ENCODE results near the gene STX1A.

The STX1A gene

DNA sequence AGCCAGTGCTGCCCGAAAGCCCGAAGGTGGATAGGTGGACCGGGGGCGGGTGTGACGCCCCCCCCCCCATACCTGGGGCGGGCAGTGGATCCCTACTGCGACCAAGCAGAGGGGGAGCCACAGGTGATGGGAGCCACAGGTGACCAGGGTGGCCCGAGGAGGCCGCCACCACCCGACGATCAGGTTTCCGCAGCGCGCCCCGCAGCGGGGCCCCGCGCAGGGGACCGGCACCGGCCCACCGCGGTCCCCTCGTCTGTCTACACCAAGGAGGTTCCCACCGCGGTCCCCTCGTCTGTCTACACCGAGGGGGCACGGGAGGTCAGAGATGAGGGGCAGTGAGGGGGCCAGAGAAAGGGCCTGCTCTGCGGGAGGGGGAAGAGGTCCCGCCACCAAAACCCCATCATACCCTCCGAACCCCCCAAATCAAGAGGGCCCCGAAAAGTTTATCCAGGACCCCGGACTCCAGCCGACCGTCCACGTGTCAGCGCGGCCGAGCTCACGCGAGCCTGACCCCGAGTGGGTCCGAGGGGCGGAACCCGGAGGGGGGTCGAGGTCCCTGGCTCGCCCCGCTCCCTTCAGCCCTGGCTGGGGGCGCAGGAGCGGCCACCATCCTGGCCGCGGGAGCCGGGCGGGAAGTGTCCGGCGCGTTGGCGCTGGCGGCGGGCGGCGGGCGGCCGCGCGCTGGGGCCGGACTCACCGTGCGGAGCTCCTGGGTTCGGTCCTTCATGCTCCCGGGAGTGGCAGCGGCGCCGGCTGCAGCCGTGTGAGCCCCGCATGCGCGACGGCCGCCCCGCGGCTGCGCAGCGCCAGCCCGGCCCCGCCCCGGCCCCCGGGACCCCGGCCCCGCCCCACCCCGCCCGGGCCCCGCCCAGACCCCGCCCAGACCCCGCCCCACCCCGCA lies at the start of gene STX1A:
Gene STX1A, minus strand, starts transcription at position 765 of the 901 bp plus-strand sequence. Its CDS starts 38 bp downstream, at position 727.
- peaks cover 0 to 3% of the 10 kb centered on the region in 2 donors for H3K27me3 ChIP-seq (ENCODE audit: control insufficient read depth in 1 of 2, insufficient read depth in 2 of 2, low read length in 2 of 2)
- H3K9me3 ChIP-seq (ENCODE audit: control insufficient read depth in 1 of 2, low read length in 2 of 2) = no peaks in the 10 kb centered on the region
- peaks cover 22 to 35% of the 10 kb centered on the region in 2 donors for H3K4me1 ChIP-seq (ENCODE audit: control insufficient read depth in 1 of 2, insufficient read depth in 2 of 2, low read length in 2 of 2)
- no peak within 1 kb of the TSS for H3K27ac ChIP-seq (ENCODE audit: low read depth, low read length)
- no peaks in the 10 kb centered on the region for H3K36me3 ChIP-seq (ENCODE audit: control insufficient read depth in 1 of 2, insufficient read depth in 2 of 2, low read length in 2 of 2)
- peak within 1 kb of the TSS; percentile 70 to 79 for H3K4me3 ChIP-seq (ENCODE audit: low read depth in 1 of 2, low read length in 2 of 2)
- H3K9ac ChIP-seq (ENCODE audit: low read depth in 1 of 2, low read length in 2 of 2) = peak within 1 kb of the TSS; percentile 54 to 61

DNA sequence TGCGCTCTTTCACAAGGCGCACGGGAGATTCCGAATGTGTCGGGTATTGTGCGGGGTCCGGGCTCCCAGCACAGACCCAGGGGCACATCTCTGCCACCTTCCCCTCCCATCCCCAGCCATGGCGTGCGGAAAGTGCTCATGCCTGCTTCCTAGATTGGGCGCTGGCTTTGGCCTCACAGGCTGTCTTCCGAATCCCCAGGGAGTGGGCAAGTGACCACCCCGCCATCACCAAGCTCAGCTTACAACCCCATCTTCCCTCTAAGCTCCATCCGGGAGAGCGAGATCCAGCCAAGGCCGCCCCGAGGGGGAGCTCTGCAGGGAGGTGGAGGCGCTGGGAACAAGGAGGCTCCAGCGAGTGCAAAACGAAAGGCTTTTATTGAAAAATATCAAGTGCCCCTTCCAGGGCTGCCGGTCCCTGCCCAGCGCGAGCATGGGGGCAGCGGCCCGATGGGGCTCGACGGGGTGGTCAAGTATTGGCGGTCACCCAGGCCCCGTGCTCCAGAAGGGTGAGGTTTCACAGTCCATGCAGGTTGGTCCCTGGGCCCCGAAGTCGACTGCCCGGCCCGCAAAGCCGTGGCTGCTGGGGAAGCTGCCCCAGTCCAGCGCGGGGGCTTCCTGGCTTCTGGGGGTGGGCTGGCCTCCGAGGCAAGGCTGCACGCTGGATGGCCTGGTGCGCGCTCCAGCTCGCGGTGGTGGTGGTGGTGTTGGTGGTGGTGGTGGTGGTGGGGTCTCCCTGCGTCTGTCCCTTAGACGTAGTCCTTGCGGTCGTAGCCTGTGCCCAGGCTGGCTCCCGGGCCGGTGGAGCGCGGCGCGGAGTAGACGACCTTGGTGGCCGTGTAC lies 49.4 kb upstream of the STX1A start:
- peaks cover 12 to 14% of the 10 kb centered on the region in 2 donors for H3K4me1 ChIP-seq (ENCODE audit: control insufficient read depth in 1 of 2, insufficient read depth in 2 of 2, low read length in 2 of 2)
- H3K9ac ChIP-seq (ENCODE audit: low read depth in 1 of 2, low read length in 2 of 2) = peak overlapping the region; percentile 95 to 98
- peak overlapping the region; percentile 96 for H3K27ac ChIP-seq (ENCODE audit: low read depth, low read length)
- peaks cover 4% of the 10 kb centered on the region in 2 donors for H3K27me3 ChIP-seq (ENCODE audit: control insufficient read depth in 1 of 2, insufficient read depth in 2 of 2, low read length in 2 of 2)
- H3K9me3 ChIP-seq (ENCODE audit: control insufficient read depth in 1 of 2, low read length in 2 of 2) = no peaks in the 10 kb centered on the region
- H3K36me3 ChIP-seq (ENCODE audit: control insufficient read depth in 1 of 2, insufficient read depth in 2 of 2, low read length in 2 of 2) = peaks cover 0 to 7% of the 10 kb centered on the region in 2 donors
- peak overlapping the region; percentile 88 to 91 for H3K4me3 ChIP-seq (ENCODE audit: low read depth in 1 of 2, low read length in 2 of 2)

DNA sequence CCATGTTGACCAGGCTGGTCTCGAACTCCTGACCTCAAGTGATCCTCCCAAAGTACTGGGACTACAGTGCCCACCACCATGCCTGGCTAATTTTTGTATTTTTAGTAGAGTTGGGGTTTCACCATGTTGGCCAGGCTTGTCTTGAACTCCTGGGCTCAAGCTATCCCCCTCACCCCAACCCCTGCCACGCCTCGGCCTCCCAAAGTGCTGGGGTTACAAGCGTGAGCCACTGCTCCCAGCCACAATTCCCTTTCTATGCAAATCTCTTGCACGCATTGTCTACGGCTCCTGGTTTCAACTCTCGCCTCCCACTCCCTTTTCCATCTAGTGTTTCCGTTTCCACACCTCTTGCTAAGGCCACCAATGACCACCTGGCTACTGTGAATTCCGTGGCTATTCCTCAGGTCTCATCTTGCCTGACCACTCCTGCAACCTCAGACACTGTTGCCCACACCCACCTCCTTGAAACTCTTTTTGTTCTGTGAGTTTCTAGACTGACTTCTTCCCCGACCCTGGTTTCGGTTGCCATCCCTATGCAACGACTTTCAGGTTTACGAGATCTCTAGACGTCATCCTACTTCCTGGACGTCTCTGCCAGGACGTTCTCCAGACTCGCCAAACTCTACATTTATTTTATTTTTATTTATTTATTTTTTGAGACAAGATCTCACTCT lies 47.2 kb upstream of the STX1A start:
- H3K36me3 ChIP-seq (ENCODE audit: control insufficient read depth in 1 of 2, insufficient read depth in 2 of 2, low read length in 2 of 2) = peaks cover 0 to 7% of the 10 kb centered on the region in 2 donors
- peaks cover 4% of the 10 kb centered on the region in 2 donors for H3K27me3 ChIP-seq (ENCODE audit: control insufficient read depth in 1 of 2, insufficient read depth in 2 of 2, low read length in 2 of 2)
- H3K4me3 ChIP-seq (ENCODE audit: low read depth in 1 of 2, low read length in 2 of 2) = no peak overlapping the region
- H3K9me3 ChIP-seq (ENCODE audit: control insufficient read depth in 1 of 2, low read length in 2 of 2) = no peaks in the 10 kb centered on the region
- peaks cover 0 to 10% of the 10 kb centered on the region in 2 donors for H3K4me1 ChIP-seq (ENCODE audit: control insufficient read depth in 1 of 2, insufficient read depth in 2 of 2, low read length in 2 of 2)
- H3K27ac ChIP-seq (ENCODE audit: low read depth, low read length) = no peak overlapping the region
- no peak overlapping the region for H3K9ac ChIP-seq (ENCODE audit: low read depth in 1 of 2, low read length in 2 of 2)

DNA sequence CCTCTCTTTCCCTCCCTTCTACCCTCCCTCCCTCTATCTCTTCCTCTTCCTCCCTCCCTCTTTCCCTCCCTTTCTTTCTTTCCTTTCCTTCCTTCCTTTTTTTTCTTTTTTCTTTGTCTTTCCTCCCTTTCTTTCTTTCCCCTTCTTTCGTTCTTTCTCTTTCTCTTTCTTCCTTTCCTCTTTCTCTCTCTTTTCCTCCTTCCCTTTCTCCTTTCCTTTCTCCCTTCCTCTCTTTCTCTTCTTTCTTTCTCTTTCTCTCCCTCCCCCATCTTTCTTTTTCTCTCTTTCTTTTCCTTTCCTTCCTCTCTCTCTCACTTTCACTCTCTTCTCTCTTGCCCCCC lies 43.2 kb upstream of the STX1A start:
- H3K9ac ChIP-seq (ENCODE audit: low read depth in 1 of 2, low read length in 2 of 2) = no peak overlapping the region
- H3K9me3 ChIP-seq (ENCODE audit: control insufficient read depth in 1 of 2, low read length in 2 of 2) = no peaks in the 10 kb centered on the region

DNA sequence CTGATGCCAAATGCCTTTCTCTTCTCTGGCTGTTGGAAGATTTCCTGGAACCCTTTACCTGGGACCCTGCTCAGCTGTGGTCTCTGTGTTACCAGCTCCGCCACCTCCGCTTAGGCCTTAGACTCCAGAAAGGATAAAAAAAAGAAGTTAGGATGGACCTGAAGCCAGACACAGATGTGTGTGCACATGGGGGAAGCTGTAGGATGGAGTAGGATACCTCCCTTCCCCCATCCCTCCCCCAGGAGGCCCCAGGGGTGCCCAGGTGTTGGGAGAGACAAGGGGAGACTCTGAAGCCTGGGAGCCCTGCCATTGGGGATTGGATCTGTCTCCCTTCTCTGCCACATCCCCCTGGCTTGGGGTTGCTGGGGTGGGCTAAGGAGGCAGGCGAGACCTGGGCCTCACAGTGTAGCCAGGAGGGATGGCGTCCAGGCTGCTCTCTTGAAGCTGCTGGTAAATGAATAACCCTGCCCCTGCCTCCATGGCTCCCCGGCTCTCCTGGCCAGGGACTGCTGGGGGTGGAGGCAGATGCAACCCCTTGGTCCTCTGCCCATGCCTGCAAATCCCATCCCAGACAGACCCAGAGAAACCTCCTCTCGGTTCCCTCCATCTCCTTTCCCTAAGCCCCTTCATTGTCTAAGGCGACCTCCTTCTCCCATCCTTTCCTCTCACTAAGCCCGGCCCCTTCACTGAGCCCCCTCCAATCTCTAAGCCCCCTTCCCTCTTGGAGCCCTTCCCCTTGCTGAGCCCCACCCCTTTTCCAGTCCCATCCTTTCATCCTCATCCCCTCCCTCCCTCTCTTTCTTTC lies 42.6 kb upstream of the STX1A start:
- Histone ChIP-seq H3K9ac (ENCODE audit: low read depth in 1 of 2, low read length in 2 of 2) (no peak overlapping the region), H3K27me3 (ENCODE audit: control insufficient read depth in 1 of 2, insufficient read depth in 2 of 2, low read length in 2 of 2) (no peaks in the 10 kb centered on the region), H3K4me1 (ENCODE audit: control insufficient read depth in 1 of 2, insufficient read depth in 2 of 2, low read length in 2 of 2) (peaks cover 10 to 12% of the 10 kb centered on the region in 2 donors), H3K36me3 (ENCODE audit: control insufficient read depth in 1 of 2, insufficient read depth in 2 of 2, low read length in 2 of 2) (no peaks in the 10 kb centered on the region), H3K27ac (ENCODE audit: low read depth, low read length) (no peak overlapping the region), H3K9me3 (ENCODE audit: control insufficient read depth in 1 of 2, low read length in 2 of 2) (no peaks in the 10 kb centered on the region), H3K4me3 (ENCODE audit: low read depth in 1 of 2, low read length in 2 of 2) (no peak overlapping the region)

More for the DNA sequence above, 43.2 kb upstream of the STX1A start:
- Histone ChIP-seq H3K4me3 (ENCODE audit: low read depth in 1 of 2, low read length in 2 of 2) (no peak overlapping the region), H3K4me1 (ENCODE audit: control insufficient read depth in 1 of 2, insufficient read depth in 2 of 2, low read length in 2 of 2) (peaks cover 7 to 12% of the 10 kb centered on the region in 2 donors), H3K36me3 (ENCODE audit: control insufficient read depth in 1 of 2, insufficient read depth in 2 of 2, low read length in 2 of 2) (no peaks in the 10 kb centered on the region), H3K27ac (ENCODE audit: low read depth, low read length) (no peak overlapping the region), H3K27me3 (ENCODE audit: control insufficient read depth in 1 of 2, insufficient read depth in 2 of 2, low read length in 2 of 2) (no peaks in the 10 kb centered on the region)

DNA sequence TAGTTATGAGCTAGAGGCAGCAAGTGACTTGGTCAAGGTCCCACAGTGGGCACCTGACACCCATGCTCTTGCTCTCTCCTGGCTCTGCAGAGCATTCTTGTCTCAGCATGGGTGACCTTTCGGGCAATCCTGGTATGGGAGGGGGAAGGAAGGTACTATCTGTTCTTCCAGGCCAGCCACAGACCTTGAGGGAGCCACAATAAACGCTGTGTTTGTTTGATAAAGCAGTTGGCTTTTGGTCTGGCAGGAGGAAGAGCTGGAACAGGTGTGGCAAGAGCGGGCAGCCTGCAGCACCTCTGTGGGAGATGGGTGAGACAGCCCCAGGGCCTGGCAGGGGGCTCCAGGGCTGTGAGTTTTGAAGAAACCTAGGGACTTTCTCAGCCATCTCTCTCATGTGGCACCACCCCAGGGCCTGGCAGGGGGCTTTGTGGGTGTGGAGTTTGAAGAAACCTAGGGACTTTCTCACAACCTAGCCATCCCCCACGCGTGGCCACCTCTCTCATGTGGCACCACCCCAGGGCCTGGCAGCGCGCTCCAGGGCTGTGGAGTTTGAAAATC lies 39.2 kb upstream of the STX1A start:
- Histone ChIP-seq H3K9ac (ENCODE audit: low read depth in 1 of 2, low read length in 2 of 2) (peak overlapping the region in 1 of 2 donors; percentile 51), H3K9me3 (ENCODE audit: control insufficient read depth in 1 of 2, low read length in 2 of 2) (no peaks in the 10 kb centered on the region), H3K4me1 (ENCODE audit: control insufficient read depth in 1 of 2, insufficient read depth in 2 of 2, low read length in 2 of 2) (peaks cover 12 to 14% of the 10 kb centered on the region in 2 donors), H3K27me3 (ENCODE audit: control insufficient read depth in 1 of 2, insufficient read depth in 2 of 2, low read length in 2 of 2) (no peaks in the 10 kb centered on the region), H3K4me3 (ENCODE audit: low read depth in 1 of 2, low read length in 2 of 2) (no peak overlapping the region), H3K27ac (ENCODE audit: low read depth, low read length) (peak overlapping the region; percentile 36), H3K36me3 (ENCODE audit: control insufficient read depth in 1 of 2, insufficient read depth in 2 of 2, low read length in 2 of 2) (no peaks in the 10 kb centered on the region)

DNA sequence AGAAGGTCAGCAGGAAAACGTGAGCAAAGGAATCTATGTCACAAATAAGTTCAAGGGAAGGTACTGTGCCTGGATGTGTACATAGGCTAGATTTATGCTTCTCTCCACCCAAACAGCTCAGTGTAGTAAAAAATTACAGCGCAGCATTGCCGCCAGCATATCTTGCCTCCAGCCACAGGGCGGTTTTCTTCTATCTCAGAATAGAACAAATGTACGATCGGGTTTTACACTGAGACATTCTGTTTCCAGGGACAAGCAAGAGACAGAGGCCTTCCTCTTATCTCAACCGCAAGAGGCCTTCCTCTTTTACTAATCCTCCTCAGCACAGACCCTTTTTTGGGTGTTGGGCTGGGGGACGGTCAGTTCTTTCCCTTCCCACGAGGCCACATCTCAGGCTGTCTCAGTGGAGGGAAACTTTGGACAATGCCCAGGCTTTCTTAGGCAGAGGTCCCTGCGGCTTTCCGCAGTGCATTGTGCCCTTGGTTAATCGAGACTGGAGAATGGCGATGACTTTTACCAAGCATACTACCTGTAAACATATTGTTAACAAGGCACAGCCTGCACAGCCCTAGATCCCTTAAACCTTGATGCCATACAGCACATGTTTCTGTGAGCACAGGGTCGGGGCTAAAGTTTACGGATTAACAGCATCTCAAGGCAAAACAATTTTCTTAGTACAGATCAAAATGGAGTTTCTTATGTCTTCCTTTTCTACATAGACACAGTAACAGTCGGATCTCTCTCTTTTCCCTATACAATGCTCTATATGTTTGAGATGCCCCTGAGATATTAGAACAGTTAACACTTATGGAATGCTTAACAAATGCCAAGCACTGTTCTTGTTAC lies 30.7 kb upstream of the STX1A start:
- H3K27me3 ChIP-seq (ENCODE audit: control insufficient read depth in 1 of 2, insufficient read depth in 2 of 2, low read length in 2 of 2) = no peaks in the 10 kb centered on the region
- no peak overlapping the region for H3K9ac ChIP-seq (ENCODE audit: low read depth in 1 of 2, low read length in 2 of 2)
- H3K36me3 ChIP-seq (ENCODE audit: control insufficient read depth in 1 of 2, insufficient read depth in 2 of 2, low read length in 2 of 2) = no peaks in the 10 kb centered on the region
- no peak overlapping the region for H3K4me3 ChIP-seq (ENCODE audit: low read depth in 1 of 2, low read length in 2 of 2)
- no peaks in the 10 kb centered on the region for H3K4me1 ChIP-seq (ENCODE audit: control insufficient read depth in 1 of 2, insufficient read depth in 2 of 2, low read length in 2 of 2)
- no peak overlapping the region for H3K27ac ChIP-seq (ENCODE audit: low read depth, low read length)
- no peaks in the 10 kb centered on the region for H3K9me3 ChIP-seq (ENCODE audit: control insufficient read depth in 1 of 2, low read length in 2 of 2)

DNA sequence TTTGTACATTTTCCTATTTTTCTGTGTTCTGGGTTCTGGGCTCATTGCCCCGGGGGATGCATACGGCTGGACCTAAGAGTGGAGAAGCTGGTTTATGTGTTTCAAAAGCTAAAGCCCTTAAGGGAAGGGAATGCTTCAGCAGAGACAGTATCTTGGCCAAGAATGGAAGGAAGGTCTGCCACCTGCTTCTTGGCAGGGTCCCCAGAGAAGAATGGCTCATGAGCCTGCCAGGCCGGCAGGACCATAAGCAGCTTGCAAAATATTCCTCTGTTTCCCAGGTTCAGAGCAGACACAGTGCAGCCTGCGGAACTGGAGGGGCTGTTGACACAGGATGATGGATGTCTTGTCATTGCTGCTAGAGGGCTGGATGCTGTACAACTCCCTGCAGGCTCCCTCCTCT lies 26.9 kb upstream of the STX1A start:
- H3K9ac ChIP-seq (ENCODE audit: low read depth in 1 of 2, low read length in 2 of 2) = no peak overlapping the region

More for the DNA sequence above, 26.9 kb upstream of the STX1A start:
- H3K4me3 ChIP-seq (ENCODE audit: low read depth in 1 of 2, low read length in 2 of 2) = no peak overlapping the region
- no peak overlapping the region for H3K27ac ChIP-seq (ENCODE audit: low read depth, low read length)
- peaks cover 12 to 21% of the 10 kb centered on the region in 2 donors for H3K4me1 ChIP-seq (ENCODE audit: control insufficient read depth in 1 of 2, insufficient read depth in 2 of 2, low read length in 2 of 2)
- no peaks in the 10 kb centered on the region for H3K9me3 ChIP-seq (ENCODE audit: control insufficient read depth in 1 of 2, low read length in 2 of 2)
- no peaks in the 10 kb centered on the region for H3K27me3 ChIP-seq (ENCODE audit: control insufficient read depth in 1 of 2, insufficient read depth in 2 of 2, low read length in 2 of 2)
- H3K36me3 ChIP-seq (ENCODE audit: control insufficient read depth in 1 of 2, insufficient read depth in 2 of 2, low read length in 2 of 2) = no peaks in the 10 kb centered on the region
